ENCODE results near the gene BSND.

DNA sequence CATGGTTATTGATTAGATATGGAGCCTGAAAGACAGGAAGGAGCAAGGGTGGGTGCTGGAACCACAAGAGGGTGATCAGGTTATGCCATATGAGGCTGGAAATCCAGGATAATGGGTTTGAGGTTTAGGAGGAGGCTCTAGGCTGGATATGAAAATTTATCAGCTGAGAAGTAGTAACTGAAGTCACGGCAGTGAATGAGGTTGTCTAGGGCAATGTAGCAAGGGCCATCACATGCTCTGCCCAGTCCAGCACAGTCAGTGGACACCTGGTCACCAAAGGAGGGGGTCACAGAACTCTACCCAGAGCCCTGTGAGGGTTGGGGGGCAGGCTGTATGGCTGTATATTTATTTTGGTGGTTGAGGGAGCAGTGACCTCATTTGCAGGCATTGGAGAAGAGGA is 28.9 kb upstream of the BSND start:
- TF ChIP-seq POLR2AphosphoS5 (IDR thresholded peaks at IDR 0.05), result no peak
- TF ChIP-seq SMC3 (conservative IDR thresholded peaks at IDR 0.05; ENCODE audit: poor library complexity), result no peak
- TF ChIP-seq, protein P1, sequence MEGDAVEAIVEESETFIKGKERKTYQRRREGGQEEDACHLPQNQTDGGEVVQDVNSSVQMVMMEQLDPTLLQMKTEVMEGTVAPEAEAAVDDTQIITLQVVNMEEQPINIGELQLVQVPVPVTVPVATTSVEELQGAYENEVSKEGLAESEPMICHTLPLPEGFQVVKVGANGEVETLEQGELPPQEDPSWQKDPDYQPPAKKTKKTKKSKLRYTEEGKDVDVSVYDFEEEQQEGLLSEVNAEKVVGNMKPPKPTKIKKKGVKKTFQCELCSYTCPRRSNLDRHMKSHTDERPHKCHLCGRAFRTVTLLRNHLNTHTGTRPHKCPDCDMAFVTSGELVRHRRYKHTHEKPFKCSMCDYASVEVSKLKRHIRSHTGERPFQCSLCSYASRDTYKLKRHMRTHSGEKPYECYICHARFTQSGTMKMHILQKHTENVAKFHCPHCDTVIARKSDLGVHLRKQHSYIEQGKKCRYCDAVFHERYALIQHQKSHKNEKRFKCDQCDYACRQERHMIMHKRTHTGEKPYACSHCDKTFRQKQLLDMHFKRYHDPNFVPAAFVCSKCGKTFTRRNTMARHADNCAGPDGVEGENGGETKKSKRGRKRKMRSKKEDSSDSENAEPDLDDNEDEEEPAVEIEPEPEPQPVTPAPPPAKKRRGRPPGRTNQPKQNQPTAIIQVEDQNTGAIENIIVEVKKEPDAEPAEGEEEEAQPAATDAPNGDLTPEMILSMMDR (IDR thresholded peaks at IDR 0.05; ENCODE audit: poor library complexity, severe bottlenecking), result no peak
- TF ChIP-seq, protein P2, sequence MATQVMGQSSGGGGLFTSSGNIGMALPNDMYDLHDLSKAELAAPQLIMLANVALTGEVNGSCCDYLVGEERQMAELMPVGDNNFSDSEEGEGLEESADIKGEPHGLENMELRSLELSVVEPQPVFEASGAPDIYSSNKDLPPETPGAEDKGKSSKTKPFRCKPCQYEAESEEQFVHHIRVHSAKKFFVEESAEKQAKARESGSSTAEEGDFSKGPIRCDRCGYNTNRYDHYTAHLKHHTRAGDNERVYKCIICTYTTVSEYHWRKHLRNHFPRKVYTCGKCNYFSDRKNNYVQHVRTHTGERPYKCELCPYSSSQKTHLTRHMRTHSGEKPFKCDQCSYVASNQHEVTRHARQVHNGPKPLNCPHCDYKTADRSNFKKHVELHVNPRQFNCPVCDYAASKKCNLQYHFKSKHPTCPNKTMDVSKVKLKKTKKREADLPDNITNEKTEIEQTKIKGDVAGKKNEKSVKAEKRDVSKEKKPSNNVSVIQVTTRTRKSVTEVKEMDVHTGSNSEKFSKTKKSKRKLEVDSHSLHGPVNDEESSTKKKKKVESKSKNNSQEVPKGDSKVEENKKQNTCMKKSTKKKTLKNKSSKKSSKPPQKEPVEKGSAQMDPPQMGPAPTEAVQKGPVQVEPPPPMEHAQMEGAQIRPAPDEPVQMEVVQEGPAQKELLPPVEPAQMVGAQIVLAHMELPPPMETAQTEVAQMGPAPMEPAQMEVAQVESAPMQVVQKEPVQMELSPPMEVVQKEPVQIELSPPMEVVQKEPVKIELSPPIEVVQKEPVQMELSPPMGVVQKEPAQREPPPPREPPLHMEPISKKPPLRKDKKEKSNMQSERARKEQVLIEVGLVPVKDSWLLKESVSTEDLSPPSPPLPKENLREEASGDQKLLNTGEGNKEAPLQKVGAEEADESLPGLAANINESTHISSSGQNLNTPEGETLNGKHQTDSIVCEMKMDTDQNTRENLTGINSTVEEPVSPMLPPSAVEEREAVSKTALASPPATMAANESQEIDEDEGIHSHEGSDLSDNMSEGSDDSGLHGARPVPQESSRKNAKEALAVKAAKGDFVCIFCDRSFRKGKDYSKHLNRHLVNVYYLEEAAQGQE (IDR thresholded peaks at IDR 0.05; ENCODE audit: borderline replicate concordance), result no peak
- TF ChIP-seq EZH2 (IDR thresholded peaks at IDR 0.05; ENCODE audit: borderline replicate concordance, insufficient read depth, low read length, poor library complexity, severe bottlenecking), result no peak
- TF ChIP-seq EP300 (conservative IDR thresholded peaks at IDR 0.05; ENCODE audit: poor library complexity, severe bottlenecking), result no peak
- no peak for TF ChIP-seq MXI1 (conservative IDR thresholded peaks at IDR 0.05; ENCODE audit: poor library complexity, severe bottlenecking)
- TF ChIP-seq TAF1 (IDR thresholded peaks at IDR 0.05; ENCODE audit: low read depth), result no peak
- no peak for TF ChIP-seq RAD21 (conservative IDR thresholded peaks at IDR 0.05)

Measured in neural cell (in vitro differentiated cells).